Activated T-helper 2 cell treated with anti-CD3 and anti-CD28 coated beads, Interferon-gamma antibody, Interleukin-2, Interleukin-4, amounts not matched to agents 10 μg/mL and 5 μg/mL and 100 μg/mL, durations not matched to agents 14 hours and 24 hours and 36 hours (primary cell): ENCODE data around the gene CENPO. TPM values are rescaled to one million over a fixed set of nuclear protein-coding genes. Genes with fewer than 3 reads are reported as not detected.
A peak's percentile ranks its signal among the peaks of the same experiment; 100 is the strongest.

Experiments
- DNase-seq: peaks from one replicate; pipeline ENCODE4 v3.0.0; 2021; ENCODE audit warnings: low spot score
- H3K27ac Mint-ChIP-seq: one replicate; pipeline ENCODE4 v1.8.0; 2021; ENCODE audit warnings: mixed read lengths
- H3K27me3 Mint-ChIP-seq: one replicate; pipeline ENCODE4 v1.8.0; 2021; ENCODE audit warnings: low read depth, mixed read lengths
- H3K36me3 Mint-ChIP-seq: one replicate; pipeline ENCODE4 v1.8.0; 2021; ENCODE audit warnings: low read depth, mixed read lengths
- H3K4me1 Mint-ChIP-seq: one replicate; pipeline ENCODE4 v1.8.0; 2021; ENCODE audit warnings: low read depth, mixed read lengths
- H3K4me3 Mint-ChIP-seq: one replicate; pipeline ENCODE4 v1.8.0; 2021; ENCODE audit warnings: low read depth, mild to moderate bottlenecking, moderate library complexity, mixed read lengths
- H3K9me3 Mint-ChIP-seq: one replicate; pipeline ENCODE4 v1.8.0; 2021; ENCODE audit warnings: mixed read lengths
- intact Hi-C: fragments of 100-400 bp; cut with micrococcal nuclease; formaldehyde crosslinking; loops from one replicate; pipeline ENCODE4 v1.15.1; 2023
- total RNA-seq: library from RNA; stranded (reverse); gene quantifications from 2 replicates; pipeline ENCODE4 v1.2.3, GENCODE V29; 2022

The CENPO gene
- total RNA-seq = 41.8 and 46.4 TPM in 2 replicates

DNA sequence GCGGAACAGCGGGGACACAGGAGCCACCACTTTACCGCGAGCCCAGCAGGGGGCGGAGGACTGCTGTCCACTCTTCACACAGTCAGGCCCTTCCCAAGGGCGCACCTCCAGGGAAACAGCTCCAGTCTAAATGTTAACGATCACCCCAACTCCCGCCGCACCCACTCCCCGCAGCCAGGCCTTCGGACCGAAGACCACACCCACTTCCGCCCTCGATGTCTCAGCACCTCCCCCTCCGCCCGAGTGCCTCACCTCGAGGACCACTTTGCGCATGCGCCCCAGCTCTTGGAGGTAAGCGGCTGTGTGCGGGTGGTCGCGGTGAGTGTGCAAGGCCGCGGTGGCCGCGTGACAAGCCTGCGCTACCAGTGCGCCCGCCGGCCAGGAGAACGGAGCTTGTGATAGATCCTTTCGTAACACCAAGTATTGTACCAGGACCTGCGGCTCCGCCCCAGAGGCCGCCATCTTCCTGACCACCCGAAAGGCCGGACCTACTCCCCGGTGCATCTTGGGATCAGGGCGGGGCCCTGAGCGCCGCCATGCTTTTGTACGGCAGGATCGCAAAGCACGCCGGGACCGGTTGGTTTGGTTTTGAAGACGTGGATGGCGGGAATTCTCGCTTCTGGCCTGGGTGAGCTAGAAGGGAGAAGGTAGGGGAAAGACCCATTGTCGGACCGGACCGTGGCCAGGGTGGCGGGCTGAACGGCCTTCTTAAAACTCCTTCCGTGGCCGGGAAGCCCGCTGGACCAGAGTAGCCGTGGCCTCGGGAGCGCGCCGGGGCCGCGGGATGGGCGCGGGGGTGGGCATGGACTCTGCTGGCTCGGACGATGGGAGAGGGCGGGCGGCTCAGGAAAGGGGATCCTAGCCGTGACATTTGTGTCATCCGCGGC is at the start of gene CENPO, which contains the start of gene PTRHD1:
Gene CENPO, plus strand, starts transcription at position 552 of the 887 bp plus-strand sequence. CDS start 495 bp downstream, outside the sequence.
Gene PTRHD1, minus strand, starts transcription at position 518 of the 887 bp plus-strand sequence. Its CDS starts 14 bp downstream, at position 504.
- peak within 1 kb of the TSS; percentile 95 for H3K4me3 Mint-ChIP-seq
- intact Hi-C loops = loop anchor here (1.0 to 10.0 kb wide), 6 partner anchors 33 to 302 kb away; partner anchors contain the start of genes DNAJC27 and NCOA1
- H3K9me3 Mint-ChIP-seq = no peaks in the 10 kb centered on the region
- H3K27ac Mint-ChIP-seq = peak within 1 kb of the TSS; percentile 99
- H3K36me3 Mint-ChIP-seq = peaks cover 40% of the 10 kb centered on the region
- peak; percentile 93 for DNase-seq
- H3K4me1 Mint-ChIP-seq = peaks cover 38% of the 10 kb centered on the region
- no peaks in the 10 kb centered on the region for H3K27me3 Mint-ChIP-seq

- Mint-ChIP-seq H3K4me3 (no peak overlapping the region), H3K36me3 (peaks cover 29% of the 10 kb centered on the region)
Observed at GRCh38 chr2:24743924-24744323, 49.3 kb upstream of the CENPO start.

DNA sequence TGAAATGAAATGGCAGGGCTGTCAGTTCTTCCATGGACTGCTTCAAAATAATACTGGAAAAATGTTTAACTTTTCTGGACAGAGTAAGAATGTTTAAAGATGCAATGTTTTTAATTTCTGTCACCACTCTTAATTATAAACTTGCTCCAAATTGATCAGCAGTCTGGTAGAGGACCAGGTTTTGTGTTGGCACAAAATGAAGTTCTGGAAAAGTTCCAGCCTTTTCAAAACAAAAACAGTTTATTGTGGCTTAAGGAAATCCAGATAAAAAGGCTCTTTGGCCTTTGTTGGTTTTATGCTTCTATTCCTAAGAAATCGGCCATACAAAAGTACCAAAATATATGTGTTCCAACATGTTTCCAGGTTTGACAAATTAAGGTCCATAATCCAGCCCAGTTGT is 48.9 kb upstream of the CENPO start:
- Mint-ChIP-seq H3K9me3 (no peaks in the 10 kb centered on the region), H3K4me3 (no peak overlapping the region), H3K27ac (no peak overlapping the region), H3K36me3 (peaks cover 29% of the 10 kb centered on the region), H3K27me3 (no peaks in the 10 kb centered on the region), H3K4me1 (peaks cover 10% of the 10 kb centered on the region)
- no peak for DNase-seq
- intact Hi-C loops = no loop called here

More at GRCh38 chr2:24743924-24744323, 49.3 kb upstream of the CENPO start:
- Mint-ChIP-seq H3K27ac (no peak overlapping the region), H3K9me3 (no peaks in the 10 kb centered on the region), H3K4me1 (peaks cover 10% of the 10 kb centered on the region), H3K27me3 (no peaks in the 10 kb centered on the region)
- DNase-seq = no peak
- intact Hi-C loops = no loop called here

DNA sequence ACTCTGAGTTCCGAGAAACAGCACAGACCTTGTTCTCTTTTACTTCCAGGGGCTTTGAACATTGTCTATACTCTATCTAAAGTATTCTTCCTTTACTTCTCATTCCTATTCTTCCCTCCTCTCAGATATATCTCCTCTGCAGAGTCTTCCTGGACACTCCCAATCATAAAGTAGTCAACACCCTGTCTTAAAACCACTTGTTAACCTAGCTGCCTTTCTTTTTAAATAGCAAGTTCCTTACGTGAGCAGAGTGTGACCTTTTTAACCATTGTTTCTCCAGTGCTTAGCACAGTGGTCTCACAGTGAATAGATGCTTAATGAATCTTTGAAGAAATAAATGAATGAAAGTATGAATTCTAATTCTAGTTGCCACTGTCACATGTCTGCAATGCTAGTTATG is 47.4 kb upstream of the CENPO start:
- Mint-ChIP-seq H3K27ac (no peak overlapping the region), H3K4me3 (no peak overlapping the region), H3K36me3 (peaks cover 28% of the 10 kb centered on the region), H3K4me1 (peaks cover 10% of the 10 kb centered on the region), H3K9me3 (no peaks in the 10 kb centered on the region), H3K27me3 (no peaks in the 10 kb centered on the region)
- no peak for DNase-seq
- intact Hi-C loops = no loop called here

- Mint-ChIP-seq H3K36me3 (peaks cover 27% of the 10 kb centered on the region), H3K27ac (no peak overlapping the region), H3K9me3 (no peaks in the 10 kb centered on the region), H3K27me3 (no peaks in the 10 kb centered on the region), H3K4me3 (no peak overlapping the region), H3K4me1 (peaks cover 10% of the 10 kb centered on the region)
- no peak for DNase-seq
- intact Hi-C loops = no loop called here
Observed at GRCh38 chr2:24747299-24747698, 45.9 kb upstream of the CENPO start.

DNA sequence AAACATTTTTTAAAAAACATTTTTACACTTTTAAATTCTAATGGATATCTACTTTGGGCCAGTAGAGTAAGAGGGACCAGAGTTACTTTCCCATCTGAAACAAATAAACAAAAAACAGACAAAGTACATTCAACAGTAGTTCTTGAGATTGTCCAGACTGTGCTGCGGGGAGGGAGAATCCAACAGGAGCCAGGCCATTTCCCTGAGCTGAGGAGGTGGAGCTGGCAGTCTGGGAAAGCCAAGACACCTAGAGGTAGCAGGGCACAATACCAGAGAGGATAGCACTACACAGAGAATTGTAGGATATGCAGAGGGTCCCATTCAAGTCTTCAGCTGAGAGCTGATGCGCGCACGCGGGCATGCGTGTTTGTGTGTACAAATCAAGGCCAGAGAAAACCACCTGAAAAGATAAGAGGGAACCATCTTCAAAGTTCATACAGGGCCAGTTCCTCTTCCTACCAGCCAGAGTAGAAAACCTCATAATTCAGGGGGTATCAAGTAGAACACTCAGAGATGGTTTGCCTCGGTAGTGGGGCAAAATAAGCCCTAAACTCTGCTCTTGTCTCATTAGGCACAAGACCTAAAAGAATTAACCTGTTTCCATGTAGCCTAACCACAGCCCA is 44.0 kb upstream of the CENPO start:
- Mint-ChIP-seq H3K4me3 (no peak overlapping the region), H3K27ac (no peak overlapping the region), H3K4me1 (no peaks in the 10 kb centered on the region), H3K9me3 (no peaks in the 10 kb centered on the region), H3K27me3 (no peaks in the 10 kb centered on the region), H3K36me3 (peaks cover 20% of the 10 kb centered on the region)
- intact Hi-C loops = no loop called here
- DNase-seq = no peak

GRCh38 chr2:24754985-24755705 is 38.1 kb upstream of the CENPO start:
- Mint-ChIP-seq H3K36me3 (peaks cover 16% of the 10 kb centered on the region), H3K4me1 (no peaks in the 10 kb centered on the region), H3K4me3 (no peak overlapping the region), H3K27ac (no peak overlapping the region), H3K27me3 (no peaks in the 10 kb centered on the region), H3K9me3 (no peaks in the 10 kb centered on the region)
- no peak for DNase-seq
- intact Hi-C loops = no loop called here

- Mint-ChIP-seq H3K4me1 (no peaks in the 10 kb centered on the region), H3K9me3 (no peaks in the 10 kb centered on the region), H3K27me3 (no peaks in the 10 kb centered on the region), H3K36me3 (peaks cover 19% of the 10 kb centered on the region), H3K27ac (no peak overlapping the region), H3K4me3 (no peak overlapping the region)
- intact Hi-C loops = no loop called here
- DNase-seq = no peak
Observed at GRCh38 chr2:24756789-24757188, 36.4 kb upstream of the CENPO start.

GRCh38 chr2:24761866-24762265 is 31.4 kb upstream of the CENPO start:
- intact Hi-C loops = no loop called here
- H3K4me1 Mint-ChIP-seq = peaks cover 7% of the 10 kb centered on the region
- H3K27ac Mint-ChIP-seq = no peak overlapping the region
- no peak overlapping the region for H3K4me3 Mint-ChIP-seq
- no peaks in the 10 kb centered on the region for H3K9me3 Mint-ChIP-seq
- no peak for DNase-seq
- no peaks in the 10 kb centered on the region for H3K27me3 Mint-ChIP-seq
- H3K36me3 Mint-ChIP-seq = peaks cover 25% of the 10 kb centered on the region

DNA sequence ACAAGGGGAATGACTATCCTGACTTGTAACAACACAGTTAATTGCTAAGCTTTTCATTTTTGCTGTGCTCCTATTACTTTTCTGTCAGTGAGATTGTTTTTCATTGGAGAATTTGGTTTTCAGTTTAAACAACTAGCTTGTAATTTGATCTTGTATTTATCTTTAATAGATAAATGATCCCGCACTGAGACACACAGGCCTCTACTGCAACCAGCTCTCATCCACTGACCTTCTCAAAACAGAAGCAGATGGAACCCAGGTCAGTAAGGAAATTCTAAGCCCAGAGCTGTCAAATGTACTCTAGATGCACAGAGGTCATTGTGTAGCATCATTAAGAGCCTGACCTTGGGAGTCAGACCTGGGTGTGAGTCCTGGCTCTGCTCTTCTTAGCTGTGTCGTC is 30.7 kb upstream of the CENPO start:
- no peak overlapping the region for H3K27ac Mint-ChIP-seq

DNA sequence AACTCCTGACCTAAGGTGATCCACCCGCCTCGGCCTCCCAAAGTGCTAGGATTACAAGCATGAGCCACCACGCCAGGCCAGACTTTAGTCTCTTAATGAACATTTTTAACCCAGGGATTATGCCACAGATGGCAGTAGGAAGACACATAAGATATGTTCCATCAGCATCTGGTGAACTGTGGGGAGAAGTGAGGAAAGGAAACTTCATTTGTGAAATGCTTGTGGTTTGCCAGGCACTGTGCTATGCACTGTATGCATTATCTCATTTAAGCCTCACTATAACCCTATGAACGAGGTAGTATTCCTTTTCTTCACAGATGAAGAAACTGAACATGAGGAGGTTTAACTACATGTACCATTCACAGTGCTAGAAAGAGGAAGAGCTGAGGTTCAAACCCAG is 29.4 kb upstream of the CENPO start:
- Mint-ChIP-seq H3K27ac (no peak overlapping the region), H3K36me3 (peaks cover 20% of the 10 kb centered on the region), H3K27me3 (no peaks in the 10 kb centered on the region), H3K4me1 (peaks cover 7% of the 10 kb centered on the region), H3K9me3 (no peaks in the 10 kb centered on the region), H3K4me3 (no peak overlapping the region)
- intact Hi-C loops = no loop called here
- no peak for DNase-seq

More for the DNA sequence above, 30.7 kb upstream of the CENPO start:
- DNase-seq = no peak
- Mint-ChIP-seq H3K9me3 (no peaks in the 10 kb centered on the region), H3K36me3 (peaks cover 25% of the 10 kb centered on the region), H3K4me1 (peaks cover 7% of the 10 kb centered on the region), H3K27me3 (no peaks in the 10 kb centered on the region), H3K4me3 (no peak overlapping the region)
- intact Hi-C loops = no loop called here

GRCh38 chr2:24766609-24767008 is 26.6 kb upstream of the CENPO start:
- Mint-ChIP-seq H3K9me3 (no peaks in the 10 kb centered on the region), H3K4me1 (peaks cover 7% of the 10 kb centered on the region), H3K27me3 (no peaks in the 10 kb centered on the region), H3K27ac (no peak overlapping the region), H3K4me3 (no peak overlapping the region), H3K36me3 (peaks cover 22% of the 10 kb centered on the region)
- no peak for DNase-seq
- intact Hi-C loops = no loop called here
